SU-DHL-6 (cell line): Measurements from ENCODE around the gene ZNF552.

Experiments
- H2AFZ ChIP-seq: fragments of 200-600 bp; sonication (generic); 2 replicates; pipeline ENCODE4 v1.6.1; 2014; ENCODE audit warnings: low read depth, mild to moderate bottlenecking, moderate library complexity, mixed read lengths, antibody characterized with exemption, low read length; ENCODE audit not compliant: severe bottlenecking
- H3F3A ChIP-seq: fragments of 200-600 bp; shearing (Covaris generic); 2 replicates; pipeline ENCODE4 v1.6.0; 2016; ENCODE audit warnings: antibody characterized with exemption, mild to moderate bottlenecking; ENCODE audit not compliant: insufficient read depth
- H3K27ac ChIP-seq: fragments of 200-600 bp; sonication (generic); 2 replicates; pipeline ENCODE4 v1.5.1; 2016; ENCODE audit warnings: low read depth, mild to moderate bottlenecking, low read length, moderate library complexity, mixed read lengths
- H3K27me3 ChIP-seq: fragments of 200-600 bp; sonication (generic), shearing (Covaris generic); 2 replicates; pipeline ENCODE4 v1.6.0; 2014; ENCODE audit warnings: mild to moderate bottlenecking, low read length
- H3K36me3 ChIP-seq: fragments of 200-600 bp; sonication (generic); 2 replicates; pipeline ENCODE4 v1.6.1; 2014; ENCODE audit warnings: mild to moderate bottlenecking, low read length, mixed read lengths
- H3K4me2 ChIP-seq: fragments of 300-600, 200-600 bp; shearing (Covaris generic), sonication (generic); 2 replicates; pipeline ENCODE4 v1.6.0; 2014; ENCODE audit warnings: low read length, low read depth, mild to moderate bottlenecking; ENCODE audit not compliant: poor library complexity, severe bottlenecking
- H3K4me3 ChIP-seq: fragments of 200-600 bp; sonication (generic); 2 replicates; pipeline ENCODE4 v1.5.1; 2014; ENCODE audit warnings: antibody characterized with exemption, low read length, mild to moderate bottlenecking, mixed read lengths; ENCODE audit not compliant: insufficient read depth, poor library complexity, severe bottlenecking
- H3K79me2 ChIP-seq: fragments of 200-600 bp; sonication (generic); 2 replicates; pipeline ENCODE4 v1.6.1; 2014; ENCODE audit warnings: mild to moderate bottlenecking, low read length, moderate library complexity; ENCODE audit not compliant: insufficient read depth
- H3K9ac ChIP-seq: fragments of 200-600 bp; sonication (generic); 2 replicates; pipeline ENCODE4 v1.7.0; 2014; ENCODE audit warnings: mild to moderate bottlenecking, low read length
- H3K9me2 ChIP-seq: fragments of 200-600 bp; sonication (generic); replicated peaks from 2 replicates; pipeline ENCODE4 v1.6.1; 2014; ENCODE audit warnings: low read length; ENCODE audit not compliant: insufficient read depth
- H3K9me3 ChIP-seq: fragments of 200-600 bp; sonication (generic); 2 replicates; pipeline ENCODE4 v1.6.1; 2014; ENCODE audit warnings: low read length, mixed read lengths; ENCODE audit not compliant: insufficient read depth
- H4K20me1 ChIP-seq: fragments of 200-600 bp; sonication (generic); 2 replicates; pipeline ENCODE4 v1.6.1; 2014; ENCODE audit warnings: low read depth, mild to moderate bottlenecking, antibody characterized with exemption, low read length, moderate library complexity, mixed read lengths
- EZH2phosphoT487 ChIP-seq: fragments of 200-600 bp; sonication (generic), shearing (Covaris generic); conservative IDR thresholded peaks from 2 replicates; pipeline ENCODE4 v1.6.1; 2018; ENCODE audit warnings: mild to moderate bottlenecking, antibody characterized with exemption, low read length, moderate library complexity, mixed read lengths
- TF ChIP-seq, protein P1 (sequence below): fragments of 200-600 bp; sonication (generic); IDR thresholded peaks from one replicate; pipeline ENCODE4 v1.5.1; 2017; ENCODE audit warnings: antibody characterized with exemption, mild to moderate bottlenecking, low read length, moderate library complexity; ENCODE audit not compliant: insufficient read depth, poor library complexity, severe bottlenecking

Gene ZNF552

GRCh38 chr19:57779220-57779845 is 35.4 kb downstream of the ZNF552 start:
- H3F3A ChIP-seq = peaks cover 3% of the 10 kb centered on the region; the same call in 1 of the 2 replicates
- 0 out of 2 replicates have a peak, but pooled peaks cover 3% of the 10 kb centered on the region for H4K20me1 ChIP-seq
- H2AFZ ChIP-seq = no peak overlapping the region
- H3K4me3 ChIP-seq = no peak overlapping the region
- H3K9me3 ChIP-seq = no peaks in the 10 kb centered on the region
- H3K36me3 ChIP-seq = peaks cover 29% of the 10 kb centered on the region
- H3K9ac ChIP-seq = no peak overlapping the region
- H3K79me2 ChIP-seq = peaks cover 83% of the 10 kb centered on the region
- no peaks in the 10 kb centered on the region for H3K9me2 ChIP-seq
- no peak overlapping the region for H3K4me2 ChIP-seq
- no peaks in the 10 kb centered on the region for H3K27me3 ChIP-seq
- H3K27ac ChIP-seq = no peak overlapping the region
- no peak for TF ChIP-seq EZH2phosphoT487
- TF ChIP-seq, protein P1, sequence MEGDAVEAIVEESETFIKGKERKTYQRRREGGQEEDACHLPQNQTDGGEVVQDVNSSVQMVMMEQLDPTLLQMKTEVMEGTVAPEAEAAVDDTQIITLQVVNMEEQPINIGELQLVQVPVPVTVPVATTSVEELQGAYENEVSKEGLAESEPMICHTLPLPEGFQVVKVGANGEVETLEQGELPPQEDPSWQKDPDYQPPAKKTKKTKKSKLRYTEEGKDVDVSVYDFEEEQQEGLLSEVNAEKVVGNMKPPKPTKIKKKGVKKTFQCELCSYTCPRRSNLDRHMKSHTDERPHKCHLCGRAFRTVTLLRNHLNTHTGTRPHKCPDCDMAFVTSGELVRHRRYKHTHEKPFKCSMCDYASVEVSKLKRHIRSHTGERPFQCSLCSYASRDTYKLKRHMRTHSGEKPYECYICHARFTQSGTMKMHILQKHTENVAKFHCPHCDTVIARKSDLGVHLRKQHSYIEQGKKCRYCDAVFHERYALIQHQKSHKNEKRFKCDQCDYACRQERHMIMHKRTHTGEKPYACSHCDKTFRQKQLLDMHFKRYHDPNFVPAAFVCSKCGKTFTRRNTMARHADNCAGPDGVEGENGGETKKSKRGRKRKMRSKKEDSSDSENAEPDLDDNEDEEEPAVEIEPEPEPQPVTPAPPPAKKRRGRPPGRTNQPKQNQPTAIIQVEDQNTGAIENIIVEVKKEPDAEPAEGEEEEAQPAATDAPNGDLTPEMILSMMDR = no peak

GRCh38 chr19:57778336-57778735 is 36.4 kb downstream of the ZNF552 start:
- Histone ChIP-seq H3K4me3 (no peak overlapping the region), H2AFZ (no peak overlapping the region), H3K9me3 (no peaks in the 10 kb centered on the region), H4K20me1 (0 out of 2 replicates have a peak, but pooled peaks cover 3% of the 10 kb centered on the region), H3K79me2 (peaks cover 86% of the 10 kb centered on the region), H3K9ac (no peak overlapping the region), H3K9me2 (no peaks in the 10 kb centered on the region), H3K27ac (no peak overlapping the region), H3F3A (peaks cover 3% of the 10 kb centered on the region; the same call in 1 of the 2 replicates), H3K27me3 (no peaks in the 10 kb centered on the region), H3K36me3 (peaks cover 29% of the 10 kb centered on the region), H3K4me2 (no peak overlapping the region)
- TF ChIP-seq, protein P1 = no peak
- TF ChIP-seq EZH2phosphoT487 = no peak

GRCh38 chr19:57776764-57777296 is 37.9 kb downstream of the ZNF552 start:
- Histone ChIP-seq H2AFZ (no peak overlapping the region), H3K9me2 (no peaks in the 10 kb centered on the region), H3K27me3 (no peaks in the 10 kb centered on the region), H3K27ac (no peak overlapping the region), H3K4me3 (no peak overlapping the region), H3F3A (peaks cover 3% of the 10 kb centered on the region; the same call in 1 of the 2 replicates), H3K4me2 (no peak overlapping the region), H3K36me3 (peaks cover 35% of the 10 kb centered on the region), H3K9me3 (no peaks in the 10 kb centered on the region), H3K79me2 (peaks cover 95% of the 10 kb centered on the region), H4K20me1 (0 out of 2 replicates have a peak, but pooled peaks cover 3% of the 10 kb centered on the region), H3K9ac (no peak overlapping the region)
- TF ChIP-seq EZH2phosphoT487 = no peak
- TF ChIP-seq, protein P1 = no peak
